Measurements from ENCODE around the gene TAS2R20.
"Not testable (repeated sequence)": the region's sequence is repeated elsewhere in the genome, so short reads cannot be mapped to it uniquely, and the experiment has no call there.

TAS2R20 gene
- total RNA-seq: 1.5 to 4.2 (median 4.1) reads per million in 3 experiments

GRCh38 chr12:10998204-10998603 lies at the start of gene TAS2R20:
Gene TAS2R20, minus strand, starts transcription at chr12:10998304. Its CDS starts 429 bp downstream, at chr12:10997875.
- DNase-seq: no peak

GRCh38 chr12:11041366-11041765 lies 43.3 kb upstream of the TAS2R20 start:
- DNase-seq: not testable (repeated sequence)

GRCh38 chr12:11040162-11040561 lies 42.1 kb upstream of the TAS2R20 start:
- no peak for DNase-seq

GRCh38 chr12:11039171-11039570 lies 41.1 kb upstream of the TAS2R20 start:
- DNase-seq: no peak

GRCh38 chr12:11033959-11034358 lies 35.9 kb upstream of the TAS2R20 start:
- not testable (repeated sequence) for DNase-seq

- no peak for DNase-seq
Observed at GRCh38 chr12:11031307-11031706, 33.2 kb upstream of the TAS2R20 start, which contains the start of gene TAS2R31. Gene TAS2R31, minus strand, starts transcription at chr12:11031407. Its CDS starts 72 bp downstream, at chr12:11031335.

GRCh38 chr12:11026118-11026517 lies 28.0 kb upstream of the TAS2R20 start:
- DNase-seq: no peak

GRCh38 chr12:11023387-11023786 lies 25.3 kb upstream of the TAS2R20 start:
- no peak for DNase-seq

- DNase-seq: no peak
Observed at GRCh38 chr12:11022520-11022919, 24.4 kb upstream of the TAS2R20 start, which contains the start of gene TAS2R19. Gene TAS2R19, minus strand, starts transcription at chr12:11022620. Its CDS starts 49 bp downstream, at chr12:11022571.

- DNase-seq: no peak
Observed at GRCh38 chr12:11016937-11017336, 18.8 kb upstream of the TAS2R20 start.

GRCh38 chr12:11015775-11016430 lies 17.8 kb upstream of the TAS2R20 start:
- DNase-seq: no peak

- no peak for DNase-seq
Observed at GRCh38 chr12:11014234-11014633, 16.1 kb upstream of the TAS2R20 start.

GRCh38 chr12:11007608-11008007 lies 9.5 kb upstream of the TAS2R20 start:
- no peak for DNase-seq

GRCh38 chr12:10994307-10994706 lies 3.8 kb downstream of the TAS2R20 start:
- DNase-seq: no peak

- DNase-seq: no peak
Observed at GRCh38 chr12:10989107-10989506, 9.0 kb downstream of the TAS2R20 start.

- DNase-seq: no peak
Observed at GRCh38 chr12:10986812-10987211, 11.3 kb downstream of the TAS2R20 start, which contains the start of gene TAS2R50. Gene TAS2R50, minus strand, starts transcription at chr12:10986912. Its CDS starts 52 bp downstream, at chr12:10986860.

- DNase-seq: peak; percentile 85
Observed at GRCh38 chr12:10982244-10982643, 15.9 kb downstream of the TAS2R20 start.

GRCh38 chr12:10974965-10975364 lies 23.1 kb downstream of the TAS2R20 start:
- no peak for DNase-seq

- no peak for DNase-seq
Observed at GRCh38 chr12:10968765-10969456, 29.2 kb downstream of the TAS2R20 start.

GRCh38 chr12:10967409-10967808 lies 30.7 kb downstream of the TAS2R20 start:
- DNase-seq: no peak

GRCh38 chr12:10966314-10966713 lies 31.8 kb downstream of the TAS2R20 start:
- DNase-seq: no peak

GRCh38 chr12:10965476-10965875 lies 32.6 kb downstream of the TAS2R20 start:
- no peak for DNase-seq

GRCh38 chr12:10960211-10960610 lies 37.9 kb downstream of the TAS2R20 start:
- peak; percentile 61 for DNase-seq

GRCh38 chr12:10959804-10960203 lies 38.3 kb downstream of the TAS2R20 start:
- DNase-seq: peak; percentile 2
